Choroid plexus epithelial cell (primary cell): ENCODE measurements around the gene AP5Z1.

Source experiments
- DNase-seq: peaks from one replicate; pipeline ENCODE4 v3.0.0-alpha.2; 2010; ENCODE audit warnings: low read depth
- H3K4me3 ChIP-seq: 2 replicates; pipeline ENCODE4 v1.5.1; 2011; ENCODE audit warnings: low read depth, mild to moderate bottlenecking, control low read depth, low read length, moderate library complexity
- CTCF ChIP-seq: conservative IDR thresholded peaks from 2 replicates; pipeline ENCODE4 v1.5.1; 2011; ENCODE audit warnings: low read depth, mild to moderate bottlenecking, control low read depth, inconsistent platforms, low read length, moderate library complexity

AP5Z1 gene

GRCh38 chr7:4797858-4798705 lies 22.7 kb downstream of the AP5Z1 start:
- peak; percentile 33 for DNase-seq
- no peak overlapping the region for H3K4me3 ChIP-seq
- peak; percentile 78 for TF ChIP-seq CTCF

GRCh38 chr7:4798706-4799235 lies 23.3 kb downstream of the AP5Z1 start:
- no peak overlapping the region for H3K4me3 ChIP-seq
- TF ChIP-seq CTCF = no peak
- no peak for DNase-seq

- TF ChIP-seq CTCF = no peak
- DNase-seq = no peak
- H3K4me3 ChIP-seq = no peak overlapping the region
Observed at GRCh38 chr7:4799508-4800268, 24.3 kb downstream of the AP5Z1 start.

- no peak for DNase-seq
- no peak for TF ChIP-seq CTCF
- H3K4me3 ChIP-seq = no peak overlapping the region
Observed at GRCh38 chr7:4800487-4800886, 25.1 kb downstream of the AP5Z1 start.

- DNase-seq = no peak
- H3K4me3 ChIP-seq = no peak overlapping the region
Observed at GRCh38 chr7:4800926-4801838, 25.8 kb downstream of the AP5Z1 start.

More at GRCh38 chr7:4800926-4801838, 25.8 kb downstream of the AP5Z1 start:
- no peak for TF ChIP-seq CTCF
